Endodermal cell (in vitro differentiated cells): ENCODE results near the gene TNFSF13. TPM values are rescaled to one million over a fixed set of nuclear protein-coding genes. Genes with fewer than 3 reads are reported as not detected.

Experiments used
- DNase-seq: peaks from one replicate; pipeline ENCODE4 v3.0.0-alpha.2; 2017
- H3K27ac ChIP-seq: 2 replicates; pipeline ENCODE4 v1.5.1; 2013; ENCODE audit warnings: mild to moderate bottlenecking, low read depth, low read length, moderate library complexity
- H3K27me3 ChIP-seq: 2 replicates; pipeline ENCODE4 v1.6.1; 2013; ENCODE audit warnings: mild to moderate bottlenecking, low read length, moderate library complexity; ENCODE audit not compliant: insufficient read depth, control insufficient read depth, poor library complexity, severe bottlenecking
- H3K36me3 ChIP-seq: 2 replicates; pipeline ENCODE4 v1.7.0; 2013; ENCODE audit warnings: mild to moderate bottlenecking, low read length, moderate library complexity; ENCODE audit not compliant: control insufficient read depth, insufficient read depth
- H3K4me1 ChIP-seq: one replicate; pipeline ENCODE4 v1.7.0; 2013; ENCODE audit warnings: low read length; ENCODE audit not compliant: control insufficient read depth, insufficient read depth
- H3K4me3 ChIP-seq: 2 replicates; pipeline ENCODE4 v1.5.1; 2013; ENCODE audit warnings: mild to moderate bottlenecking, low read length, moderate library complexity
- H3K9ac ChIP-seq: 2 replicates; pipeline ENCODE4 v1.6.1; 2013; ENCODE audit warnings: mild to moderate bottlenecking, low read length, moderate library complexity; ENCODE audit not compliant: poor library complexity, severe bottlenecking; ENCODE audit errors: extremely low read depth
- H3K9me3 ChIP-seq: 2 replicates; pipeline ENCODE4 v1.6.1; 2013; ENCODE audit warnings: mild to moderate bottlenecking, low read length, moderate library complexity; ENCODE audit not compliant: control insufficient read depth
- H3K27ac Mint-ChIP-seq: 2 replicates; pipeline ENCODE4 v1.8.0; 2020; ENCODE audit warnings: mixed read lengths
- H3K27me3 Mint-ChIP-seq: 2 replicates; pipeline ENCODE4 v1.8.0; 2021; ENCODE audit warnings: mild to moderate bottlenecking, mixed read lengths; ENCODE audit not compliant: insufficient read depth
- H3K36me3 Mint-ChIP-seq: 2 replicates; pipeline ENCODE4 v1.8.0; 2020; ENCODE audit warnings: low read depth, mixed read lengths
- H3K4me1 Mint-ChIP-seq: 2 replicates; pipeline ENCODE4 v1.8.0; 2020; ENCODE audit warnings: mixed read lengths
- H3K4me3 Mint-ChIP-seq: 2 replicates; pipeline ENCODE4 v1.8.0; 2020; ENCODE audit warnings: mild to moderate bottlenecking, moderate library complexity, mixed read lengths
- H3K9me3 Mint-ChIP-seq: 2 replicates; pipeline ENCODE4 v1.8.0; 2020; ENCODE audit warnings: mild to moderate bottlenecking, mixed read lengths
- CTCF ChIP-seq: fragments of 200-600 bp; sonication (generic); conservative IDR thresholded peaks from 2 replicates; pipeline ENCODE4 v1.5.0; 2021; ENCODE audit warnings: antibody characterized with exemption, mild to moderate bottlenecking
- WGBS, 2 experiments: methylation state at CpG; one replicate each; pipeline versions ENCODE4 v1.1.5 to v1.1.7; 2013; ENCODE audit warnings: missing lambda C conversion rate in 2 of 2, mixed read lengths in 1 of 2; ENCODE audit not compliant: insufficient coverage in 1 of 2, insufficient read length in 1 of 2; 5-methylcytosine and 5-hydroxymethylcytosine counted together
- total RNA-seq, 2 donors: library from RNA; stranded (reverse); fragmentation: NEBNext Ultra II Directional in 1 of 2; extraction: Animal tissue kit (Norgen Biotek cat#: 25700) in 1 of 2; gene quantifications; 2 replicates in 1 of 2; 3 replicates in 1 of 2; pipeline ENCODE4 v1.2.1, GENCODE V29; 2021

The TNFSF13 gene
- total RNA-seq, 2 donors from 2014 or later, result 1.7 to 3.0 TPM

- peak overlapping the region; percentile 53 for H3K4me3 Mint-ChIP-seq
- H3K36me3 ChIP-seq, result peaks cover 55% of the 10 kb centered on the region
- TF ChIP-seq CTCF, result no peak
- no peak overlapping the region for H3K27ac Mint-ChIP-seq
- DNase-seq, result peak; percentile 51
- no peak overlapping the region for H3K4me3 ChIP-seq
- H3K27me3 ChIP-seq, result no peaks in the 10 kb centered on the region
- 72 to 84% methylated on average over 5 to 12 of the region's 12 CpGs for WGBS, 2 experiments
- H3K4me1 ChIP-seq, result peaks cover 15% of the 10 kb centered on the region
- no peak overlapping the region for H3K27ac ChIP-seq
- no peaks in the 10 kb centered on the region for H3K9me3 Mint-ChIP-seq
- peaks cover 32% of the 10 kb centered on the region for H3K36me3 Mint-ChIP-seq
- H3K9ac ChIP-seq, result no peak overlapping the region
- no peaks in the 10 kb centered on the region for H3K9me3 ChIP-seq
- no peaks in the 10 kb centered on the region for H3K27me3 Mint-ChIP-seq
- H3K4me1 Mint-ChIP-seq, result peaks cover 24% of the 10 kb centered on the region
These were observed 29.0 kb downstream of the TNFSF13 start for GRCh38 chr17:7587420-7588151.

- peaks cover 12% of the 10 kb centered on the region for H3K4me1 ChIP-seq
- H3K27ac Mint-ChIP-seq, result no peak overlapping the region
- H3K4me3 ChIP-seq, result peak overlapping the region; percentile 45
- peaks cover 66% of the 10 kb centered on the region for H3K36me3 ChIP-seq
- peak overlapping the region; percentile 53 for H3K4me3 Mint-ChIP-seq
- DNase-seq, result peak; percentile 74
- H3K27me3 ChIP-seq, result no peaks in the 10 kb centered on the region
- 88 to 92% methylated on average over 8 to 30 of the region's 30 CpGs for WGBS, 2 experiments
- no peaks in the 10 kb centered on the region for H3K9me3 ChIP-seq
- no peak overlapping the region for H3K9ac ChIP-seq
- no peaks in the 10 kb centered on the region for H3K27me3 Mint-ChIP-seq
- no peaks in the 10 kb centered on the region for H3K9me3 Mint-ChIP-seq
- no peak overlapping the region for H3K27ac ChIP-seq
- peaks cover 41% of the 10 kb centered on the region for H3K36me3 Mint-ChIP-seq
- peaks cover 24% of the 10 kb centered on the region for H3K4me1 Mint-ChIP-seq
- no peak for TF ChIP-seq CTCF
These were observed 30.1 kb downstream of the TNFSF13 start for GRCh38 chr17:7588553-7589203.

- WGBS, 2 experiments, result 49 to 68% methylated on average over 32 to 56 of the region's 56 CpGs
- Histone ChIP-seq H3K36me3 (peaks cover 72% of the 10 kb centered on the region), H3K4me1 (peaks cover 12% of the 10 kb centered on the region), H3K9me3 (no peaks in the 10 kb centered on the region), H3K9ac (peak overlapping the region; percentile 3), H3K27ac (no peak overlapping the region), H3K27me3 (no peaks in the 10 kb centered on the region), H3K4me3 (peak overlapping the region; percentile 45)
- Mint-ChIP-seq H3K4me3 (peak overlapping the region; percentile 53), H3K4me1 (peaks cover 23% of the 10 kb centered on the region), H3K27me3 (no peaks in the 10 kb centered on the region), H3K9me3 (no peaks in the 10 kb centered on the region), H3K36me3 (peaks cover 48% of the 10 kb centered on the region), H3K27ac (peak overlapping the region; percentile 80)
- TF ChIP-seq CTCF, result peak; percentile 95
- DNase-seq, result peak; percentile 97
These were observed 30.8 kb downstream of the TNFSF13 start for GRCh38 chr17:7589204-7589868.
